LoVo (cell line): ENCODE results near the gene KPNA2.
"Not testable (repeated sequence)": the region's sequence is repeated elsewhere in the genome, so short reads cannot be mapped to it uniquely, and the experiment has no call there.

Experiments
- DNase-seq: peaks from one replicate; pipeline ENCODE4 v3.0.0-alpha.2; 2016; ENCODE audit warnings: low spot score

The KPNA2 gene

DNA sequence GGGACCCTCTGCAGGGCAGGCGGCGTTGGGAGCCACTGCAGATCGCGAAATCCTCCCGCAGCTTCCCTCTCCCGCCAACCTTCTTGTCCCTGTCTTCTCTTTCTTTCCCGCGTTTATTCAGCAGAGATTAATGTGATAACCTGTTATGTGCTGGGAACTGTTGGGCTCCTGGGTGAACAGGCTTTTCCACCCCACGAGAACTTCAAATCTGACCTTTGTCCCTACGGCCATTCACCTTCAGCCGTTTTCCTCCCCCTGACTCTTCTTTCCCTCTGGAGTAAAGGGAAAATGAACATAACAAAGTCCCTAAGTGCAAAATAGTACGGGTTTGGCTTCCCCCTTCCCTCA is 15.2 kb upstream of the KPNA2 start:
- no peak for DNase-seq

- not testable (repeated sequence) for DNase-seq
Observed at GRCh38 chr17:68020791-68021190, 14.7 kb upstream of the KPNA2 start.

- no peak for DNase-seq
Observed at GRCh38 chr17:68021963-68022362, 13.6 kb upstream of the KPNA2 start.

- DNase-seq = not testable (repeated sequence)
Observed at GRCh38 chr17:68022547-68022946, 13.0 kb upstream of the KPNA2 start.

- no peak for DNase-seq
Observed at GRCh38 chr17:68029512-68030215, 5.9 kb upstream of the KPNA2 start.

DNA sequence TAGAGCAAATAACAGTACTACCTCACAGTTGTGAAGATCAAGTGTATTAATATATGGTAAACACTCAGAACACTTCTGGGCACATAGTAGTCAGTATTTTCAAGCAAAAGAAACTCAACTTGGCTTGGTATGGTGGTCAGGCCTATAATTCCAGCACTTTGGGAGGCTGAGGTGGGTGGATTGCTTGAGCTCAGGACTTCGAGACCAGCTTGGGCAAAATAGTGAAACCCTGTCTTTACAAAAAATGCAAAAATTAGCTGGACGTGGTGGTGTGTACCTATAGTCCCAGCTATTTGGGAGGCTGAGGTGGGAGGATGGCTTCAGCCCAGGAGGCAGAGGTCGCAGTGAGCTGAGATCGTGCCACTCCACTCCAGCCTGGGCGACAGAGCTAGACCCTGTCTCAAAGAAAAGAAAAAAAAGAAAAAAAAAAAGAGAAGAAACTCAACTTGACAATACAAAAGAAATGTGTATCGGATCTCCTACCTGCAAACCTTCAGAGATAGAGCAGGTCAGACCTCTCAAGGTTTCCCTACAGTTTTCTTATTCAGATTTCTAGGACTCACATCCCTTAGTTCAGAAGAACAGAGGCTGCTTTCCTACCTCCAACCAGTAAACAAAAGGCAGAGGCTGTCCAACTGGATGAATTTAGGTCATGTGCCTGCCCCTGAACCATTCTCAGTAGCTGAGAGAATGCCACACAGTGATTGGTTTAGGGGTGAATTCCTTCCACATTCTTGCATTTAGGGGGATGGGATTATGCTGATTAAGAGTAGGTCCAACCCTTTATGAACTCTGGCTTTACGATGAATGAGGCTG is 1.7 kb upstream of the KPNA2 start:
- DNase-seq = peak; percentile 9

DNA sequence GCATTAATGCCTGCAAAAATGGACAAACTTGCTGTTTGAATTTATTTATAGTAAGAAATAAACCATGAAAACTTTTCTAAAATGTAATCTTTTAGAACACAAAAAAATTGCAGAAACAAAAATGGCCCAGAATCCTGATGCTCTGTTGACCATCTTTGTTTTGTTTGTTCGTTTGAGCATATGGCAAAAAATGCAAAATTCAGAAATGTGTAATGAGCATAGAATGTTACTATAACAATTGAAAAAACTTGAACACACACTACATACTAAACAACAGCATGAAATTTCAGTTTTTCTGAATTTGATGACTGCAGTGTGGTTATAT is 1.1 kb upstream of the KPNA2 start:
- no peak for DNase-seq

GRCh38 chr17:68035131-68035522 is 408 bp upstream of the KPNA2 start:
- DNase-seq = peak; percentile 93

- DNase-seq = no peak
Observed at GRCh38 chr17:68036304-68037147, 991 bp downstream of the KPNA2 start.

DNA sequence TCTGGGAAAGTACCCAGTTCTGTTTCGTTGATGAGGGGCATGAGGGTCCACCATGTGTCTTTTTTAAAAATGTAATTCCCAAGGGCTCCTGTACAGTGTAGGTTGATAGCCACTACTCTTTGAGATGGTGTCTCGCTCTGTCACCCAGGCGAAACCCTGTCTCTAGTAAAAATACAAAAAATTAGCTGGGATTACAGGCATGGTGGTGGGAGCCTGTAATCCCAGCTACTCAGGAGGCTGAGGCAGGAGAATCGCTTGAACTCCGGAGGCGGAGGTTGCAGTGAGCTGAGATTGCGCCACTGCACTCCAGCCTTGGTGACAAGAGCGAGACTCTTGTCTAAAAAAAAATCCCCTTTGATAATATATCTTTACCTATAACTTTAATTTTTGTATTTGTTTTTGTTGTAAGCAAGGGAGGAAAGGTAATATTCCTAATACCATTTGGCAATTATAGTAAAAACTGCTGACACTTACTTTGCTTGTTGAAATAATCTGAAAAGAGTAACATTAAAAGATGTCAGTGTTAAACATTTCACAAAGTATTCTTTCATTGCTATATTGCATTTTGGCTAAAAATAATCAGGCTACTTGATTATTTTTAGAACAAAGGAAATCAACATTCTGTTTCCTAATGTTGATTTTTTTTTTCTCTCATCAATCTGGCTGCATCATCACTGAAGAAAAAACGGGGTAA is 11.8 kb downstream of the KPNA2 start:
- DNase-seq = no peak

DNA sequence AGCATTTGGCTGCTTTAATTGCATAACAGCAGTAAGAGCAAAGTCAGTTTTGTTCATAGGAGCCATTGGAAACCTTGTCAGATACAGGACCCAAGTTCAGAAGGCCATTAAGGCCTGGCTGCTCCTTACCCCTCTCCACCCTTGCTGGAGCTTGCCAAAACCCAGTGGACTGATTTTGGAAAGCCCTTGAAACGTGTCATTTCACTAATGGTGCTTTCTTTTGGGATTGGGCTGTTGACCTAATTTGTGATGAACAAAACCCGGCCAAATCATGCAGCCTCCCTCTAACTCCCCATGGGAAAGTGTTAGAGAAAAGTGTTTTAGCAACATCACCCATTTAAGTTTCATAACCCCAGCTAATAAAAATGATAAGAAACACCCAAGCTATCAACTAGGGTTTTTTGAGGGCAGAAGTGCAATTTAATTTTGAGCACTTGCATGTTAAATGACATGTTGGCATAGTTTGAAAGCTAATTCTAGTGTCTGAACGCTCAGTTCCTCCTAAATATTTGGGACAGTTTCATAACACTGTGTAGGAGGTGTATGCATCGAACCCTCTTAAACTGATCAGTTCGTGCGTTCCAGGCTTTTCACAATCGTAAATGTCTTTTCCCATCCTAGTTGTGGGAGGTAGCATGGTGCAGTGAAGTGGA is 12.5 kb downstream of the KPNA2 start:
- DNase-seq = not testable (repeated sequence)

DNA sequence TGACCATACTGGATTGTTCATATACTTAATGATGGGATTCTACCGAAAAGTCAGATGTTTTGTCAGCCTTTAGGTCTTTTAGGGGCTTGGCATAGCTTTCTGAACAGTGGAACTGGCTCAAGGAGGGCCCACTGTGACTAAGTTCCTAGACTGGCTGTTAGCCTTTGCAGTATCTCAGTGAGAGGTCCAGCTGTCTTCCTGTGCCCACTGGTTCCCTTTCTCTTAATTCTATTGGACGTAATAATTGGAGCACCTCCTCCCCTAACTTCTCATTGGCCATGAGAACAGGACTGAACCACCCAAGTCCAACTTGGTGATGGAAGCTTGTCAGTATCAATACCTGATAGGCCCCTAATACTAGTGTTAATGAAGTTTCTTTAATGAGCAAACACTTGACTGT is 13.5 kb downstream of the KPNA2 start:
- no peak for DNase-seq

GRCh38 chr17:68049812-68050437 is 14.4 kb downstream of the KPNA2 start:
- not testable (repeated sequence) for DNase-seq

DNA sequence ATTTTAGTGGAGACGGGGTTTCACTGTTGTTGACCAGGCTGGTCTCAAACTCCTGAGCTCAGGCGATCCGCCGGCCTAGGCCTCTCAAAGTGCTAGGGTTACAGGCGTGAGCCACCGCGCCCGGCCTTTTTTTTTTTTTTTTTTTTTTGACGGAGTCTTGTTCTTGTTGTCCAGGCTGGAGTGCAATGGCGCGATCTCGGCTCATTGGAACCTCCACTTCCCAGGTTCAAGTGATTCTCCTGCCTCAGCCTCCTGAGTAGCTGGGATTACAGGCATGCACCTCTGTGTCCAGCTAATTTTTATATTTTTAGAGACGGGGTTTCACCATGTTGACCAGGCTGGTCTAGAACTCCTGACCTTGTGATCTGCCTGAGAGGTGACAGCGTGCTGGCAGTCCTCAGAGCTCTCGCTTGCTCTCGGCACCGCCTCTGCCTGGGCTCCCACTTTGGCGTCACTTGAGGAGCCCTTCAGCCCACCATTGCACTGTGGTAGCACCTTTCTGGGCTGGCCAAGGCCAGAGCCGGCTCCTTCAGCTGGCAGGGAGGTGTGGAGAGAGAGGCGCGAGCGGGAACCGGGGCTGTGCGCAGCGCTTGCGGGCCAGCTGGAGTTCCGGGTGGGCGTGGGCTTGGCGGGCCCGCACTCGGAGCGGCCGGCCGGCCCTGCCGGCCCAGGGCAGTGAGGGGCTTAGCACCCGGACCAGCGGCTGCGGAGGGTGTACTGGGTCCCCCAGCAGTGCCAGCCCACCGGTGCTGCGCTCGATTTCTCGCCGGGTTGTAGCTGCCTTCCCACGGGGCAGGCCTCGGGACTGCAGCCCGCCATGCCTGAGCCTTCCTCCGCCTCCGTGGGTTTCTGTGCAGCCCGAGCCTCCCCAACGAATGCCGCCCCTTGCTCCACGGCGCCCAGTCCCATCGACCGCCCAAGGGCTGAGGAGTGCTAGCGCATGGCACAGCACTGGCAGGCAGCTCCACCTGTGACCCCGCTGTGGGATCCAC is 16.1 kb downstream of the KPNA2 start:
- DNase-seq = not testable (repeated sequence)

DNA sequence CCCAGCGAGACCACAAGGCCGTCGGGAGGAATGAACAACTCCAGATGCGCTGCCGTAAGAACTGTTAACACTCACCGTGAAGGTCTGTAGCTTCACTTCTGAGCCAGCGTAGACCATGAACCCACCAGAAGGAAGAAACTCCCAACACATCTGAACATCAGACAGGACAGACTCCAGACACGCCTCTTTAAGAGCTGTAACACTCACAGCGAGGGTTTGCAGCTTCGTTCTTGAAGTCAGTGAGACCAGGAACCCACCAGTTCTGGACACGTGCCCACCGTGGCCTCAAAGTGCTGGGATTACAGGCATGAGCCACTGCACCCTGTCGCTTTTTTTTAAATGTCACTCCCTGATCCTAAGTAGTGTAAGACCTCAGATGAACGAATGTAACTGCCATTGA is 17.3 kb downstream of the KPNA2 start:
- DNase-seq = no peak

DNA sequence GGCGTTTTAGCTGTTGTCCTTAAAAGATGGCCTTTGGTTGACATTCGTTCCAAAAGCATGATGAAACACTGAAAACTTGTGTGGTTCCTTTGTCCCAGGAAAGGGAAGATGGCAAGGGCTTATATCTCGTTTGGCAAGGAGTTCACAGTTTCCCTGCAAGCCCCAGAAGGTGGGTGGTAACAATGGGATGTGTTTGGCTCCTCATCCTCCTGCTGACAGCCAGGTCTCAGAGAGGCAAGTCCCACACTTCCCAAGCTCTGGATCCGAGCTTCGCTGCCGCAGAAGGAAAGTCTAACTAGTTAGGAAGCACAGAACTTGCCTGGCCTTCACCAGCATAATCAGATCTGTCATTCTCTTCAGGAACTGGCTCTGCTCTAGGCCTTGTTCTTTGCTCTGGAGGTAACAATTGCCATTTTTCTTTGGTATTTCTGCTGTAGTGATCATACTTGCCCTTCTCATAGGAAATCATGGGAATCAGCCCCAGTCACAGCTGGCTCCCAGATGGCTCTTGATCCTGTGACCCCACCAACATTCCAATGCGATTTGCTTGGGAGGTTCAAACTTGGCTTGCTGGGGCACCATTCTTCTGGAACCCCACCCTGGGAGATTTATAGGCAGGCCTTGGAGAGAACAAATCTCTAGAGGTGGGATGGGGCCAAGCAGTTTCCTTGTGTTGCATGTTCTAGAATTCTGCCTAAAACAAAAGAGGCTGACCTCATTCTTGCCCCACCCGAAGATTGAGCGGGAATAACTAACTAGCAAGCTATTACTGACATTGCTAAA is 17.9 kb downstream of the KPNA2 start:
- no peak for DNase-seq

- no peak for DNase-seq
Observed at GRCh38 chr17:68054296-68054900, 18.9 kb downstream of the KPNA2 start.

- DNase-seq = no peak
Observed at GRCh38 chr17:68057531-68057952, 22.0 kb downstream of the KPNA2 start.

GRCh38 chr17:68060336-68060735 is 24.8 kb downstream of the KPNA2 start:
- DNase-seq = no peak
